ENCODE measurements around the gene ZNF273.
"Not testable (repeated sequence)": the region's sequence is repeated elsewhere in the genome, so short reads cannot be mapped to it uniquely, and the experiment has no call there.

The ZNF273 gene

DNA sequence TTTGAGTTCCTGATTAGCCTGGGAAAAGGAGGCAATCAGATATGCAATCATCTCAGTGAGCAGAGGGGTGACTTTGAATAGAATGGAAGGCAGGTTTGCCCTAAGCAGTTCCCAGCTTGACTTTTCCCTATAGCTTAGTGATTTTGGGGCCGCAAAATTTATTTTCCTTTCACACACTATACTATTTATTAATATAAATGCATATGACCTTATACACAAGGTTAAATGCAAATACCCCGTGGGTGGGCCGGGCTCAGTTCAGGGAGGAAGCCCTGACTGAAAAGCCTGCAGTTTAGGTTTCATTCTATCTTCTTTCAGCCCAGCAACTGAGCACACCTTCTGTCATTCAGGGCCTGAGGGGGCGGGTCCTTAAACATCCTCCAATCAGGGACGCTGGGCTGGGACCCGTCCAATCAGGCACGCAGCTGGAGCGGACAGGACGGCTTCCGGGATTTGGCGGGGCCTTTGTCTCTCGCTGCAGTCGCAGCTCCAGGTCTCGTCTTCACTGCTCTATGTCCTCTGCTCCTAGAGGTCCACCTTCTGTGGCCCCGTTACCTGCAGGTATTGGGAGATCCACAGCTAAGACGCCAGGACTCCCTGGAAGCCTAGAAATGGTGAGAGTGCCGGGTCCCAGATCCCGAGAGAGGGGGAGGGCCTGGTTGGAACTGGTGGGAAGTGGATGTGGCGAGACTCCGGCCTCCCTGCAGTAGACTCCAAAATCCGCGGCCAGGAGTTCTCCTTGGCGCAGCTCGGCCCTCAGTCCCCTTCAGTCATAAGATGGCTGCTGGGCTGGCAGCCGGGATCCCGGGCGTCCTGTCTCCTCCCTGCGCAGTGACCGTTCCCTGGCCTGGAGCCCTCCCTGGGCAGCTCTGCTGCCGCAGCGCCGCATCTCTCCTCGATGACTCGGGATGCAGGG, at the start of gene ZNF273:
ZNF273 (plus strand) TSS at position 468 of the 916 bp plus-strand sequence; CDS start at position 513, 45 bp downstream.
- Histone ChIP-seq H3K36me3 (ENCODE audit: insufficient read depth, low read length) (no peaks in the 10 kb centered on the region), H3K9me3 (ENCODE audit: control insufficient read depth, insufficient read depth, low read length) (no peaks in the 10 kb centered on the region), H3K9ac (ENCODE audit: low read depth, low read length) (peak within 1 kb of the TSS; percentile 71), H3K4me1 (ENCODE audit: insufficient read depth, low read length) (peaks cover 27% of the 10 kb centered on the region)

DNA sequence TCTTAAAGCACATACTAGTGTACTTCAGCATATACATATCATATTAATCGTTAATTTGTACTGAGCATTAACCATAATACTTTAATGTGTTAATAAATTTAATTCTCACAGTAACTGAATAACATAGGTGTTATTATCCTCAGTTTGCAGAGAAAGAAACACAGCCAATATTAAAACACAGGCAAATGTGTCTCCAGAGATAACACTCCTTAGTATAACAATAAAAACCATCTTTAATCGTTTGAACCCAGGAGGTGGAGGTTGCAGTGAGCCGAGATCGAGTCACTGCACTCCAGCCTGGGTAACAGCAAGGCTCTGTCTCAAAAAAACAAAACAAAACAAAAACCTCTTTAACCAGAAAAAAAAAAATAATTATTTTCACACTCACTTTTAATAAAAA, 49.4 kb upstream of the ZNF273 start:
- peaks cover 8% of the 10 kb centered on the region for H3K4me1 ChIP-seq (ENCODE audit: insufficient read depth, low read length)
- no peaks in the 10 kb centered on the region for H3K36me3 ChIP-seq (ENCODE audit: insufficient read depth, low read length)
- no peak overlapping the region for H3K9ac ChIP-seq (ENCODE audit: low read depth, low read length)
- no peaks in the 10 kb centered on the region for H3K9me3 ChIP-seq (ENCODE audit: control insufficient read depth, insufficient read depth, low read length)

DNA sequence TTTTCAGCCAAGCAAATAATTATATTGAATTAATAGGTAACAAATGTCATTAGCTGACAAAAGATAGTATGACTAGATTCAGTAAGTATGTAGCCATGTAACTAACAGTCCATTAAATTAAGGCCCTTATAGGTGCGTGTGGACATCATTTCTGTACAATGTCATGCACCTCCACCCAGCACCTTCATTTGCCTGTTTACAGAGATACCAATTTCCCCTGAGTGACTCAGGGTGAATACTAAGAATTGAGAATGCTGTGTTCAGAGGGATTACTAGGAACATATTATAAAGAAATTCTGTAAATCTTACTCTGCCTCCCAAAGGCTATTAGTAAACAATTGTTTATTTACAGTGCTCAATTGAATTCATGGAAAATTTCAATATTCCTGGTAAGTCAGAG, 48.1 kb upstream of the ZNF273 start:
- Histone ChIP-seq H3K9ac (ENCODE audit: low read depth, low read length) (no peak overlapping the region), H3K4me1 (ENCODE audit: insufficient read depth, low read length) (no peaks in the 10 kb centered on the region), H3K9me3 (ENCODE audit: control insufficient read depth, insufficient read depth, low read length) (no peaks in the 10 kb centered on the region), H3K36me3 (ENCODE audit: insufficient read depth, low read length) (no peaks in the 10 kb centered on the region)

DNA sequence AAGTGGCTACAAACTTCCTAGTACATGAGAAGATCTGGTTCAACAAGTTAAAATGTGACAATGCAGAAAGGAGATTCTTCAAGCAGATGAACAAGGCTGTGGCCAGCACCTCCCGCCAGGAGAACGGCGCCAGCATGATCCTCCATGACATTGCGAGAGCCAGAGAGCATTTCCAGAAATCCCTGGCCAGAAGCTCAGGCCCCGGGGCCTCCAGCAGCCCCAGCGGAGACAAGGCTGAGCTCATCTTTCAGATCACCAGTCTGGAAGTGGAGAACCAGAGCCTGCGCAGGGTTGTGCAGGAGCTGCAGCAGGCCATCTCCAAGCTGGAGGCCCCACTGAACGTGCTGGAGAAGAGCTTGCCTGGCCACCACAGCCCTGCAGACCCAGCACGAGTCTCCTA, 40.1 kb upstream of the ZNF273 start:
- Histone ChIP-seq H3K36me3 (ENCODE audit: insufficient read depth, low read length) (no peaks in the 10 kb centered on the region), H3K9ac (ENCODE audit: low read depth, low read length) (no peak overlapping the region), H3K9me3 (ENCODE audit: control insufficient read depth, insufficient read depth, low read length) (no peaks in the 10 kb centered on the region), H3K4me1 (ENCODE audit: insufficient read depth, low read length) (no peaks in the 10 kb centered on the region)

DNA sequence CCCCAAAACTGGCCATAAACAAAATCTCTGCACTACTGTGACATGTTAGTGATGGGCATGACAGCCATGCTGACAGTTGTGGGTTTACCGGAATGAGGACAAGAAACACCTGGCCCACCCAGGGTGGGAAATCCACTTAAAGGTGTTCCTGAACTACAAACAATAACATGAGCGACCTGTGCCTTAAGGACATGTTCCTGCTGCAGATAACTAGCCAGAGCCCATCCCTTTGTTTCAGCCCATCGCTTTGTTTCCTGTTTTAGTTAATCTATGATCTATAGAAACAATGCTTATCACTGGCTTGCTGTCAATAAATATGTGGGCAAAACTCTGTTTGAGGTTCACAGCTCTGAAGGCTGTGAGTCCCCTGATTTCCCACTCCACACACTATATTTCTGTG, 39.5 kb upstream of the ZNF273 start:
- H3K9ac ChIP-seq (ENCODE audit: low read depth, low read length); H3K4me1 ChIP-seq (ENCODE audit: insufficient read depth, low read length): not testable (repeated sequence)

DNA sequence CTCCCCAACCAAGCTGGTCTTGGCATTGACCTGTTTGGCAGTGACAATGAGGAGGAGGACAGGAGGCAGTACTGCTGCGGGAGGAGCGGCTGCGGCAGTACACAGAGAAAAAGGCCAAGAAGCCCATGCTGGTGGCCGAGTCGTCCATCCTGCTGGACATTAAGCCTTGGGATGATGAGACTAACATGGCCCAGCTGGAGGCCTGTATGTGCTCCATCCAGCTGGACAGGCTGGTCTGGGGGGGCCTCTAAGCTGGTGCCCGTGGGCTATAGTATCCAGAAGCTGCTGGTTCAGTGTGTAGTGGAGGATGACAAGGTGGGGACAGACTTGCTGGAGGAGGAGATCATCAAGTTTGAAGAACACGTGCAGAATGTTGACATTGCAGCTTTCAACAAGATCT, 39.1 kb upstream of the ZNF273 start:
- H3K9me3 ChIP-seq (ENCODE audit: control insufficient read depth, insufficient read depth, low read length), result no peaks in the 10 kb centered on the region
- H3K4me1 ChIP-seq (ENCODE audit: insufficient read depth, low read length), result no peaks in the 10 kb centered on the region
- no peak overlapping the region for H3K9ac ChIP-seq (ENCODE audit: low read depth, low read length)
- no peaks in the 10 kb centered on the region for H3K36me3 ChIP-seq (ENCODE audit: insufficient read depth, low read length)

More for the DNA sequence above, 39.5 kb upstream of the ZNF273 start:
- not testable (repeated sequence) for H3K9me3 ChIP-seq (ENCODE audit: control insufficient read depth, insufficient read depth, low read length); H3K36me3 ChIP-seq (ENCODE audit: insufficient read depth, low read length)

DNA sequence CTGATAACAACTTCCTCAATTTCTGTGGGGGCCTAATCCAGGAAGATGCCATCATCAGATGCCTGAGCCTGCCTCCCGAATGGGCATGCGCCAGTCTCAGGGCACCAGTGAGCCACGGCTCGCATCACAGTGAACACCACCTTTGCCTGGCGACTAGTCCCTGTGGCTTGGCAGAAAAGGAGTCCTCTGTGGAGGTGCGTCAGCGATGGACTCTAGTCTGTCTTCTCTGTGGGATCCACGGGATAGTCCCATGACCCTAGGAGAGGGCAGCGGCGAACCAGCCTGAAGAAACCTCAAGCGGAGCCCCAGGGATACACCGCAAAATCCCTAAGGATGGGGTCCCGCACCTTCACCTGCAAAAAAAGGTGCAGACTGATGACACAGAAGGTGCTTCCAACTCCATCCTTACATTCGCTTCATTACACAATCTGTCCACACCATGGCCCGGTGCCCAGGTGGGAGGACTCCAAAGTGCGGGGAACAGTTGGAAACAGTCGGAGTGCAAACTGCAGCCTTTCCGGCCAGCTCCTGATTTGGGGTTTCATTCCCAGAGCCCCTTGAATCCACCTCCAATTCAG, 35.1 kb upstream of the ZNF273 start:
- Histone ChIP-seq H3K9me3 (ENCODE audit: control insufficient read depth, insufficient read depth, low read length) (no peaks in the 10 kb centered on the region), H3K4me1 (ENCODE audit: insufficient read depth, low read length) (no peaks in the 10 kb centered on the region), H3K9ac (ENCODE audit: low read depth, low read length) (no peak overlapping the region), H3K36me3 (ENCODE audit: insufficient read depth, low read length) (no peaks in the 10 kb centered on the region)

DNA sequence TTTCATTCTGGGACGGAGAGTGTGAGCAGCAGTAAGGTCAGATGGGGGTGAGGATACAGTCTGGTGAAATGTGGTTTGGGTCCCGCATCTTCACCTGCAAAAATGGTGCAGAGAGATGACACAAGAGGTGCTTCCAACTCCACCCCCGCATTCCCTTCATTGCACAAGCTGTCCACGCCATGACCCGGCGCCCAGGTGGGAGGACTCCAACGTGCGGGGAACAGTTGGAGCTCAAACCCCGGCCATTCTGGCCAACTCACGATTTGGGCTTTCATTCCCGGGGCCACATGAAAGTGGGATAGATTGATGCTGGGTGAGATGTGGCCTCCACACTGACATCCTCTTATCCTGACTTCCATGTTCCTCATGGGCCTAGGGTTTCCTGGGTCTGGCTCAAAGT, 34.6 kb upstream of the ZNF273 start:
- no peak overlapping the region for H3K9ac ChIP-seq (ENCODE audit: low read depth, low read length)
- no peaks in the 10 kb centered on the region for H3K36me3 ChIP-seq (ENCODE audit: insufficient read depth, low read length)
- H3K9me3 ChIP-seq (ENCODE audit: control insufficient read depth, insufficient read depth, low read length), result no peaks in the 10 kb centered on the region
- H3K4me1 ChIP-seq (ENCODE audit: insufficient read depth, low read length), result no peaks in the 10 kb centered on the region

DNA sequence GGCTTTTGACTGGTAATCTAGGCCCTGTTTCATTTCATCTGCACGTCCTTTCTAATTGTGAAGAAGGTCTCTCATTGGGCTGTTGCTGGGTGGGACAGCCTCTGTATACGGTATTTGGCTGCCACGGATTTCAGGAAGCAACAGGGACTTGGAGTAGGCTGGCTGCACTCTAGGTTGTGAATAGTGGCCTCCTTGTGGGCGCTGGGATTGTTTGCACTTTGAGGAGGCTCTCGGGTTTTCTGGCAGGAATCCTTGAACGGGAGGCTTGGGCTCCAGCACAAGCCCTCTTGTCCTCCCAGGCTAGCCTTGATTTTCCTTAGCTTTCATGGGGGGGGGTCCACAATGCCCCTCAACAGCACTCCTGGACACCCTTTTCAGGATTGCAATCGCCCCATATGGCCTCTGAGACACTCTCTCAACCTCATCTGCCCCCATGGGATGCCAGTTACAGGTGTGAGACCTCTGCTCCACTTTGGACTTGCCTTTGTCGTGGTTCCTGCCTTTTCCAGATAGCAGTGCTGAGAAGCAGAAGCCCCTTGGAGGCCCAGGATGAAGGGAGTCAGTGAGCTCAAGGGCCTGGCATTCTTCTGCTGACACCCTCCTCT, 33.9 kb upstream of the ZNF273 start:
- no peak overlapping the region for H3K9ac ChIP-seq (ENCODE audit: low read depth, low read length)

DNA sequence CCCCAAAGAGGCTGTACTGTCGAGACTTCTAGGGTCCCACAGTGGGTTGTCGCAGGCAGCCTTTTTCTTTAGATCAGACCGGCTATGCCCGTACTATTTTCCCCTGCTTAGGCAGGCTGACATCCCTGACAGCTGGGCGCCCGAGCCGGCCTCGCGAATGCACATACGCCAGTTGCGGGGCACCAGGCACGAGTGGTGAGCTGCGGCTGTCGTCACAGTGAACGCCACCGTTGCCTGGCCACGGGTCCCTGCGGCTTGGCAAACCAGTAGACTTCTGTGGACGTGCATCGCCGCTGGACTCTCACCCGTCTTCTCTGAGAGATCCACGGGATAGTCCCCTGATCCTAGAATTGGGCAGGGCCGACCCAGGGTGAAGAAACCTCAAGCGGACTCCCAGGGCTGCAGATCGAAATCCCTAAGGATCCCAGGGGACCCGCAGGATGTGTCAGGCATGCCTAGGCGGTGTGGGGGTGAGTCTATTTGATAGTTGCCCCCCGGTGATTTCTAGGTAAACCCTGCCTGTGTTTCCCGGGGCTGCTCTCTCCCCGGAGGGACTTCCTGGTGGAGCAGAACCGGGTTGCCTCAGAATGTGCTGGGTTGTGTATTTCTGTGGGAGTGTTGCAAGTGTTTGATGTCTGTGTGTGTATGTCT, 33.0 kb upstream of the ZNF273 start:
- H3K9me3 ChIP-seq (ENCODE audit: control insufficient read depth, insufficient read depth, low read length), result no peaks in the 10 kb centered on the region
- no peak overlapping the region for H3K9ac ChIP-seq (ENCODE audit: low read depth, low read length)
- no peaks in the 10 kb centered on the region for H3K36me3 ChIP-seq (ENCODE audit: insufficient read depth, low read length)
- H3K4me1 ChIP-seq (ENCODE audit: insufficient read depth, low read length), result no peaks in the 10 kb centered on the region

More for the DNA sequence above, 33.9 kb upstream of the ZNF273 start:
- Histone ChIP-seq H3K4me1 (ENCODE audit: insufficient read depth, low read length) (no peaks in the 10 kb centered on the region), H3K36me3 (ENCODE audit: insufficient read depth, low read length) (no peaks in the 10 kb centered on the region), H3K9me3 (ENCODE audit: control insufficient read depth, insufficient read depth, low read length) (no peaks in the 10 kb centered on the region)

DNA sequence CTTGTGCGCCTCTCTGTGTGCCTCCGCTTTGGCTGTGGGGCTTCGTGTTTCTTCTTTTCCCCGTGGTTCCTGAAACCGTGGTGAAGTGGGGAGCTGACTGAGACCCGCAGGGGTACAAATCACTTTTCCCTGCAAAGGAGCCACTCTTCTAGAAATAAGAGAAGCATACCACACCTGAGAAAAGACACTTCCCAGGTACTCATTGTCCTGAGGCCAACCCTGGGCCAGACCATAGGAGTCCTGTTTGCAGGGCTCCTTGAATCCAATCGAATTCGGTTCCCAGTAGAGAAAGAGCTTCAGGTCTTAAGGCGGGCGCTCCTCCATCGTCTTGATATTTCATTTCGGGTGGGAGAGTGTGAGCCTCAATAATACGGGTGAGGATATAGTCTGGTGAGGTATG, 32.4 kb upstream of the ZNF273 start:
- Histone ChIP-seq H3K9ac (ENCODE audit: low read depth, low read length) (no peak overlapping the region), H3K36me3 (ENCODE audit: insufficient read depth, low read length) (no peaks in the 10 kb centered on the region), H3K4me1 (ENCODE audit: insufficient read depth, low read length) (no peaks in the 10 kb centered on the region), H3K9me3 (ENCODE audit: control insufficient read depth, insufficient read depth, low read length) (no peaks in the 10 kb centered on the region)

DNA sequence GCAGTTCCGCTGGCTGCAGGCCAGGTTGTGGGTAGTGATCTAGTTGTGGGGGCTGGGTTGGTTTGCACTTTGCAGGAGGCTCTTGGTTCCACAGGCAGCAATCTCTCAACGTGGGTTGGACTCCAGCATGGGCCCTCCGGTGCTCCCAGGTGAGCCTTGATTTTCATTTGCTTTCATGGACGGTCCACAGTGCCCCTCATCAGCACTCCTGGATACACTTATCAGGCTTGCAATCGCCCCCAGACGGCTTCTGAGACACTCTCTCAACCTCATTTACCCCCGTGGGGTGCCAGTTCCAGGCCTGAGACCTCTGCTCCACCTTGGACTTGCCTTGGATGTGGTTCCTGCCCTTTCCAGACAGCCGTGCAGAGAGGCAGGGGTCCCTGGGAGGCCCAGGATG, 31.3 kb upstream of the ZNF273 start:
- H3K36me3 ChIP-seq (ENCODE audit: insufficient read depth, low read length), result no peaks in the 10 kb centered on the region
- H3K9me3 ChIP-seq (ENCODE audit: control insufficient read depth, insufficient read depth, low read length), result no peaks in the 10 kb centered on the region
- H3K9ac ChIP-seq (ENCODE audit: low read depth, low read length), result no peak overlapping the region
- no peaks in the 10 kb centered on the region for H3K4me1 ChIP-seq (ENCODE audit: insufficient read depth, low read length)

DNA sequence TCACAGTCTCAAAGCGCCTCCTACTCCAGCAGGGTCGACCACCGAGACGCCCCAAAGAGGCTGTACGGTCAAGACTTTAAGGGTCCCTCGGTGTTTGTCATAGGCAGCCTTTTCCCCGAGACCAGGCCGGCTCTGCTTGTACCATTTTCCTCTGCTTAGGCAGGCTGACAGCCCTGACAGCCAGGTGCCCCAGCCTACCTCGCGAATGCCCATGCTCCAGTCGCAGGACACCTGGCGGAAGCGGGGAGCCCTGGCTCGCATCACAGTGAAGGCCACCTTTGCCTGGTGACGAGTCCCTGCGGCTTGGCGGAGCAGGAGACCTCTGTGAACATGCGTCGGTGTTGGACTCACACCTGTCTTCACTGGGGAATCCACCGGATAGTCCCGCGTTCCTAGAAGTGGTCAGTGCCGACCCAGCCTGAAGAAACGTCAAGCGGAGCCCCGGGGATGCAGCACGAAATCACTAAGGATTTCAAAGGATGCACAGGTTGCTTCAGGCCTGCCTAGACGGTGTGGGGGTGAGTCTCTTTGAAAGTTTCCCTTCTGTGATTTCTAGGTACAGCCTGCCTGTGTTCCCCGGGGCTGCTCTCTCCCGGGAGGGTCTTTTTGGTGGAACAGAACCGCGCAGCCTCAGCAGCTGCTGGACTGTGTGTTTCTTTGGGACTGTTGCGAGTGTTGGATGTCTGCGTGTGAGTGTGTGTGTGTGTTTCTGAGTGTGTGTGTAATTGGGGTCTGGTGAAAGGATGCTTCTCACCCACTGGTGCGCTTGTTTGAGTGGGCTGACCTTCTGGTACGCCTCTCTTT, 30.5 kb upstream of the ZNF273 start:
- no peak overlapping the region for H3K9ac ChIP-seq (ENCODE audit: low read depth, low read length)
- no peaks in the 10 kb centered on the region for H3K4me1 ChIP-seq (ENCODE audit: insufficient read depth, low read length)
- H3K9me3 ChIP-seq (ENCODE audit: control insufficient read depth, insufficient read depth, low read length), result no peaks in the 10 kb centered on the region
- H3K36me3 ChIP-seq (ENCODE audit: insufficient read depth, low read length), result no peaks in the 10 kb centered on the region

DNA sequence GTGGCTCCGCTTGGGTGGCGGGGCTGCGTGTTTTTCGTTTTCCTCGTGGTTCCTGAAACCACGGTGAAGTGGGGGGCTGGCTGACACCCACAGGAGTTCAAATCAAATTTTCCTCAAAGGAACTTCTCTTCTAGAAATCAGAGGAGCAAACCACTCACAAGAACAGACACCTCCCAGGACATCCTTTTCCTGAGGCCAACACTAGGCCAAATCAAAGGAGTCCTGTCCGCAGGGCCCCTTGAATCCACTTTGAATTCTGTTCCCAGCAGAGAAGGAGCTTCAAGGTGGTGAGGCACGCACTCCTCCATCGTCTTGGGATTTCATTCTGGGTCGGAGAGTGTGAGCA, 29.9 kb upstream of the ZNF273 start:
- no peaks in the 10 kb centered on the region for H3K4me1 ChIP-seq (ENCODE audit: insufficient read depth, low read length)
- no peaks in the 10 kb centered on the region for H3K9me3 ChIP-seq (ENCODE audit: control insufficient read depth, insufficient read depth, low read length)
- H3K9ac ChIP-seq (ENCODE audit: low read depth, low read length), result no peak overlapping the region
- H3K36me3 ChIP-seq (ENCODE audit: insufficient read depth, low read length), result no peaks in the 10 kb centered on the region

Measured in ES-I3 (cell line).